Lower leg skin (tissue), 4 donors: ENCODE data around the gene FGF2. TPM values are rescaled to one million over a fixed set of nuclear protein-coding genes. Genes with fewer than 3 reads are reported as not detected.

Experiments
- DNase-seq, 2 donors: peaks; one replicate each; pipeline ENCODE4 v3.0.0-alpha.2; 2019; ENCODE audit warnings: low spot score in 2 of 2
- H3K4me3 ChIP-seq: fragments of 200-600 bp; sonication (generic); 2 replicates; pipeline ENCODE4 v1.5.1; 2017; ENCODE audit warnings: mild to moderate bottlenecking, low read depth; ENCODE audit not compliant: poor library complexity, severe bottlenecking
- CTCF ChIP-seq, 3 donors: fragments of 450-650 bp; IDR thresholded peaks; one replicate each; pipeline ENCODE4 v1.5.1; 2016; ENCODE audit warnings: antibody characterized with exemption in 3 of 3, mild to moderate bottlenecking in 3 of 3, moderate library complexity in 2 of 3
- POLR2A ChIP-seq, 2 donors: fragments of 450-650 bp; IDR thresholded peaks; one replicate each; pipeline ENCODE4 v1.6.1; 2016 to 2017; ENCODE audit warnings: antibody characterized with exemption in 2 of 2, mild to moderate bottlenecking in 1 of 2, moderate library complexity in 1 of 2
- WGBS, 2 donors: methylation state at CpG; one replicate each; pipeline ENCODE4 v1.1.5; 2018; 5-methylcytosine and 5-hydroxymethylcytosine counted together
- intact Hi-C: fragments of 100-400 bp; cut with DNase I; formaldehyde crosslinking; loops from one replicate; pipeline ENCODE4 v1.15.0; 2023; ENCODE audit warnings: low total_unique reads
- total RNA-seq, 4 donors: library from RNA; depleted of rRNA; stranded (reverse); fragments of >200 nt; gene quantifications; one replicate each; pipeline ENCODE4 v1.1.0, GENCODE V29; 2016

Gene FGF2
- total RNA-seq, 4 donors from 2014 or later: 4.8 to 6.1 (median 5.0) TPM

GRCh38 chr4:122855353-122855890, 28.8 kb downstream of the FGF2 start:
- DNase-seq: no peak
- 58 to 66% methylated on average over 2 of the region's 2 CpGs for WGBS, 2 donors
- intact Hi-C loops: no loop called here
- TF ChIP-seq POLR2A (IDR thresholded peaks at IDR 0.05): no peak
- TF ChIP-seq CTCF (IDR thresholded peaks at IDR 0.05): no peak
- H3K4me3 ChIP-seq: no peak overlapping the region

GRCh38 chr4:122857160-122857559, 30.5 kb downstream of the FGF2 start:
- intact Hi-C loops: no loop called here
- WGBS, 2 donors: 92 to 93% methylated on average over 2 of the region's 2 CpGs

GRCh38 chr4:122858705-122859104, 32.1 kb downstream of the FGF2 start:
- intact Hi-C loops: no loop called here
- WGBS, 2 donors: 68 to 80% methylated on average over 2 of the region's 2 CpGs
- no peak overlapping the region for H3K4me3 ChIP-seq
- TF ChIP-seq CTCF (IDR thresholded peaks at IDR 0.05) (no peak), POLR2A (IDR thresholded peaks at IDR 0.05) (no peak)
- DNase-seq: no peak

More at GRCh38 chr4:122857160-122857559, 30.5 kb downstream of the FGF2 start:
- DNase-seq: no peak
- TF ChIP-seq CTCF (IDR thresholded peaks at IDR 0.05) (no peak), POLR2A (IDR thresholded peaks at IDR 0.05) (no peak)
- H3K4me3 ChIP-seq: no peak overlapping the region

GRCh38 chr4:122861172-122861943, 34.7 kb downstream of the FGF2 start:
- intact Hi-C loops: no loop called here
- 91 to 95% methylated on average over 2 of the region's 2 CpGs for WGBS, 2 donors
- TF ChIP-seq POLR2A (IDR thresholded peaks at IDR 0.05) (no peak), CTCF (IDR thresholded peaks at IDR 0.05) (no peak)
- no peak overlapping the region for H3K4me3 ChIP-seq
- no peak for DNase-seq

- no peak for DNase-seq
- no peak overlapping the region for H3K4me3 ChIP-seq
- TF ChIP-seq CTCF (IDR thresholded peaks at IDR 0.05) (no peak), POLR2A (IDR thresholded peaks at IDR 0.05) (no peak)
- WGBS, 2 donors: 77 to 87% methylated on average over 1 of the region's 1 CpG
- intact Hi-C loops: no loop called here
Observed at GRCh38 chr4:122863639-122864038, 37.0 kb downstream of the FGF2 start.
